Fibroblast of skin of abdomen (primary cell): Measurements from ENCODE around the gene SEC24B. TPM values are rescaled to one million over a fixed set of nuclear protein-coding genes. Genes with fewer than 3 reads are reported as not detected.

ENCODE experiments used
- DNase-seq: peaks from one replicate; pipeline ENCODE4 v3.0.0-alpha.2; 2013
- polyA plus RNA-seq, 2 experiments: library from polyadenylated mRNA; unstranded; fragments of 120-200 nt; gene quantifications; one replicate each; pipeline ENCODE4 v1.2.1, GENCODE V29; 2013; ENCODE audit not compliant: insufficient read length in 2 of 2

SEC24B gene
- polyA plus RNA-seq (2013, experiment 1 of 2; ENCODE audit: insufficient read length) = 24.2 TPM
- 22.1 TPM for polyA plus RNA-seq (2013, experiment 2 of 2; ENCODE audit: insufficient read length)

DNA sequence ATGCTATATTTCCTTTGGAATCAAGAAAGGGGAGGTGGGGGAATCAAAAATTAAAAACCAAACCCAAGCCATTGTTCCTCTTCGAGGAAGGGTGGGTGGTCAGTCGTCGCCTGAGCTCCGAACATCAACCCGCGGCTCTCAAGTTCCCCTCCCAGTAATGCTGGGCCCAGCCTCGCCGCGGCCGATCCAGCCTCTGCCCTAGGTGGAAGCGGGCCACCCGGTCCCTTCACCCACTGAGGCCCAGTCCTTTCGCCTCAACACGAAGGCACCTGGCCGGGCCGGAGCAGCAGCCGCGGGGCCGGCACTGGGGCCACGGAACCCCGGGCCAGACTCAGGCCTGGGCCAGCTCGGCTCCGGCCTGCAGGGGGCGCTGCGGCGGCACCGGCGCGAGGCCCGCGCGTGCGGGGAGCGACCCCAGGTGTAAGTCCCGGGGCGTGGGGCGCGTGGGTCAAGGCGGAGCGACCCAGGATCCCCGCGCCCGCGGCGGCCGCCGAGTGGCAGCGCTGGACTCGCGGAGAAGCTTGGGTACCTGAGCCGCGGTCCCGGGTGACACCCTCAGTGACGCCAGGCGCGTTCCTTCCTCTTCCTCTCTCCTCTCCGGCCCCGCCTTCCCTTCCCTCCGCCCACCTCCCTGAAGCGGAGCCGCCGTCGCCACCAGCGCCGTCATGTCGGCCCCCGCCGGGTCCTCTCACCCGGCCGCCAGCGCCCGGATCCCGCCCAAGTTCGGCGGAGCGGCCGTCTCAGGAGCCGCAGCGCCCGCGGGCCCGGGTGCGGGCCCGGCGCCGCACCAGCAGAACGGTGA, at the start of gene SEC24B:
SEC24B (plus strand) TSS at position 611 of the 802 bp plus-strand sequence; CDS start at position 666, 55 bp downstream.
- DNase-seq = peak; percentile 82

DNA sequence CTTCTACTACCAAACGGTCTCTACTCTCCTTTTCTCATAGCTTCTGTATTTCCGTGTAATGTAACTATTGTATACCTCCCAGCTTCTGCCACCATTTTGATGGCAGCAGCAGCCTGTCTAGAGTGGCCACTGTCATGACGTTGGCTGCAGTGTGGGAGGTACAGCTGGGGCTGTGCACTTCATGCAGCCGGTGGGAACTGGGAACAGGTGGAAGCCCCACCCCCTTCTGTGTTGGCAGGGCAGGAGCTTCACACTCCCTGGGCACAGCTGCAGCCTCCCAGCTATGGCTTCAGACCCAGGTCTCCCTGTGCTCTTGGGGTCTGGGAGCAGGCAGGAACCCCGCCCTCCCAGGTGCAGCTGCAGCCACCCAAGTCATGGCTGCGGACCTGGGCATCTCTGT, 49.8 kb upstream of the SEC24B start:
- DNase-seq = no peak

DNA sequence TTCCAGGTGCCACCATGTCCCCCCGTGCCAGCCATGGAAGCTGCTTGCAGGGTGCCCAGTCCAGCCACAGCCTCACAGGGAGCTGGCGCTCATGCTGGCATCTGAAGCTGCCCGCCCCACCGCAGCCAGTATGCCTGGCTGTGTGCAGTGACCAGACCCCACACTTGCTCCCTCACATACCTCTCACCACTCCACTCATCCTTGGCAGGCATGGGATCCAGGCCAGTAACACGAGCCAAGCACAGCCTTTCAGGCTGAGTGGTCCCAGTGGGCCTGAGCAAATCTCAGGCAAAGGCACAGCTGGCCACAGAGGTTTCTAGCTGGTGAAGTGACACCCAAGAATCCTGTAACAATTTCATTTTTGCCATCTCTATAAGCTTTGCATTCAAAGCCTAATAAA, 48.4 kb upstream of the SEC24B start:
- DNase-seq = no peak

DNA sequence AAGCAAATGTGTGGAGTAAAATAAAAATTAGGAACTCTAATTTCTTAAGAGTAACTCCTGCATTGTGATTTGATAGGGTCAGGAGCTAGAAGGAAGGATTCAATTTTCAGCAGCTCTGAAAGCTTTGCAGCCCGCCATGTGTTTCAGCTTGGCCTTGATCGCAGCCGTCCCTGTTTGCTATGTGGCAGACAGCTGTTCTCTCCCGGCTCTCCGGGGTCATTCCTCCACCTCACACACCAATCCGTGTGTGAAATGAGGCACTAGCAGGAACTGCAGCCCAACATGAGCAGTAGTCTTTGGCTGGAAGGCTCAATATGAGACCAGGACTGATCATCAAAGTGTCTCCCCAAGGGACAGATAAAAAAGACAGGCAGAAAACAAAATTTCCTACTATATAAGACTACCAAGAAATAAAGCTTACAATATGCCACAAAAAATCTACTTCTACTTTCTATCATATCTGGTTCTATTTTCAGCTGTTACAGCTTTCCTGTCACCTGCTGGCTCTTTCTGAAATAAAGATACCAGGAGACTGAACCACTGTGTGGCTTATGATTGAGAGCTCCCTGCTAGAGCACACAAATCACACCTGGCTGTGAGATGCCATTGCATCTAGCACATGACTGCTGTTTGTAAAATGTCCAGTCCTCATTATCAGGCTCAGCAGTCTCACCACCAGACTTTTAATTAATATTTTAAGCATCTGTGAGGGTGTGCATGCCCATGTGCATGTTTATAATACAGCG, 44.1 kb upstream of the SEC24B start:
- DNase-seq = peak; percentile 17

DNA sequence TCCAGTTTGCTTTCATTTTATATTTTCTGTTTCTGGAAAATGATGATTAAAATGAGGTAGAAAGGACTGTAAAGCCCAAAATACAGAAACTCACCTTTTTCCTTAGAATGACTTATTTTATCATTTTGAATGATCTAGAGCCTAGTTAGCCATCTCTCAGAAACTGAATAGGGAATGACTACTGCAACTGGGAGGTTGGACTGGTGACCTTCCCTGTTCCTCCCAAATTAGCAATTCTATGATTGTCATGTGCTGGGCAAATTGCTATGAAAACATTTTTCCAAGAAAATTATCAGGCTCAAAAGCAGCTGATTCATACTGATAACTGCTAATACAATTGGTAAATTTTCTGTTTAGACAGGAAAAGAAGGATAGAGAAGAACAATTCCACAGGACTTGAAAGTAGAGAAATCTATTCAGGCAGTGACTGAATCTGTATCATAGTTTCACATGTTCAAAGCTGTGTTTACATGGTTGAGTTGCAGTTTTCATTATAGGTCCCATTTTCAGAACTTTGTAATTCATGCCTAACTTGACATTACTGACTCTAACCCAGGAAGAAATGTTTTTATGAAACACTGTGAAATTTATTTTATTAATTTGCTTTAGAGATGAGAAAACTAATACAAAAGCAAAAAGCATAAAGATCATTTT, 43.4 kb upstream of the SEC24B start:
- DNase-seq = no peak

DNA sequence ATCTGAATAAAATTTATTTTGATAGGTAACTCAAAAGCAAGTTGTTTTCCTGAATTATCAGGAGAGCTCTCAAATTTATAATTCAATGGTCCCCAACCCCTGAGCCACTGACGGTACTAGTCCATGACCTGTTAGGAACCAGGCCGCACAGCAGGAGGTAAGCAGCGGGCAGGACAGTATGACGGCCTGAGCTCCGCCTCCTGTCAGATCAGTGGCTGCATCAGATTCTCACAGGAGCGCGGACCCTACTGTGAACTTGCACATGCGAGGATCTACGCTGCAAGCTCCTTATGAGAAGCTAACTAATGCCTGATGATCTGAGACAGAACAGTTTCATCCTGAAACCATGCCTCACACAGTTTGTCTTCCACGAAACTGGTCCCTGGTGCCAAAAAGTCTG, 37.9 kb upstream of the SEC24B start:
- no peak for DNase-seq

DNA sequence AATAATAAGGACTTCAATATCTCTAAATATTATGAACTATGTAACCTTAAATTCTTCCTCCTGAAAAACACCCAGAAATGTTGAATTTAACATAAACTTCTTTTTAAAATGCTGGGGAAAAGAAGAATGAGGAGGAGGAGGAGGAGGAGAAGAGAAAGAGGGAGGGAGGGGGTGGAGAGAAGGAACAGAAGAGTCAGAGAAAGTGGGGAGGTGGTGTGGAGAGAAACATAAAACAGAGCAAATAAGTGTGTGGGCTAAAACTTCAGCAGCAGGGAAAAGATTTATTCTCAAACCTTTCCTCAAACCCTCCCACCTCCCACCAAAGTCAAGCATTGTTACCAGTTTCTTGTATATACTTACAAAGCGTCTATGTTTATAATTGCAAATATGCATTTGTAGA, 34.7 kb upstream of the SEC24B start:
- DNase-seq = no peak

DNA sequence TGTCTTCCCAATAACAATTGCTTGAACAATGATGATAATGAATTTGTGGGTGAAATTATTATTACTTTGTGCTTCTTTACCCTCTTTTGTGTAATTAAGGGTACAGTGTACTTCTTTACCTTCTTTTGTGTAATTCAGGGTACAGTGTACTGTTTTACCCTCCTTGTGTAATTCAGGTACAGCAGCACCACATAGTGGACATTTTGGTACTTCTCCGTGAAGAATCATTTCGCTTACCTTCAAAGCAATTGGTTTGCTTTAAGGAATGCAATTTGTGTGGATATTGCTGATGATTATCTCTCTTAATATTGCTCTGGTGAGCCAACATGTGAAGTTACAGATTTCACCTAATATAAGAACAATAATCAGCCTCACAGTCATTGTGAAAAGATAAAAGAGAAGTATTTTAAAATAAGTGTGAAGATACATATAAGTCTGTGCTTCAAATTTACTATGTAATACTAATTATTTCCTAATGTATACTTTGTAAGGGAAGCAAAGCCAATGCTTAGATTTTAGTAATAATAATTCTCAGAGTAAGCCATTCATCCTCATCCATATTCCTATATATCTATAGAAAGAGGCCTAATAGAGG, 27.2 kb upstream of the SEC24B start:
- DNase-seq = peak; percentile 62

DNA sequence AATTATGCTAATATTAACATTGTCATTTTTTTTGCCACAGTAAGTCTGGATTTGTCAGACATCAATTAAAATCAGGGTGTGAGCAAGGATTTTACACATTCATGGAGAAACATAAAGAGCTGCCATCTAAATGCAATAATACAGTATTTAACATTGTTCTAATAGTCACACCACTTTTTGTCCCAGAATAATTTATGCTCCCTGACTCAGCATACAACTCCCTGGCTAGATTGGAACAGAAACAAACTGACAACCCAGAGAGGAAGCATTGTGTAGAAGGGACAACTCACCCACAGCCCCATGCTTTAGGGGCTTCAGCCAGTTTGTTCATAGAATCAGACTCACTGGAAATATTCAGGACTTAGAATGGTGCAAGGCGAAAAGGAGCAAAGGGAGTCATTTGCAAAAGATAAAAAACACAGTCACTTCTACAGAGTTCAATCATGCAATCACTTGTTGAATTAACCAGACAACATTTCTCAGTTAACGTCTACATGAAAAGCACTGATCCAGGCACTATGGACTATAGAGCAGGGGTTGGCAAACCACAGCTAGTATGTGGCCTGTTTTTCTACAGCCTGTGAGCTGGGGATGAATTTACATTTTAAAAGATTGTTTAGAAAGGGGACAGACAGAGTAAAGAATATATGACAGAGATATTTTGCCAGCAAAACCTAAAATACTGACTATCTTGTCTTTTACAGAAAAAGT, 26.4 kb upstream of the SEC24B start:
- no peak for DNase-seq

DNA sequence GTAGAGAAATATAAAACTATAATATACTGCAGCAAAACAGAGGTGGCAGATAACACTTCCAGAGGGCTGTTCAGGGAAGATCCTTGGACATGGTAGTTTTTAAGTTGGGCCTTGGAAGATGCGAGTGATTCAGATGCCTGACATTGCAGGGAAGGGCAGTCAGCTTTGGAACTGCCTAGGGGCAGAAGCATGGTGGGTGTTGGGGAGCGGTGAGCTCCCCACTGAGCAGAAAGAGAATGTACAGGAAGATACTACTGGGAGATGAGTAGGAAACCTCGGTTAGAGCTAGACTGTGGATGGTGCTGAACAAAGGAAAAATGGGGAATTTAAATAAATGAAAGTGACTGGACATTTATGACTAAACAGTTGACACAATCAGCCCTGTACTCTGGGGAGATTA, 24.9 kb upstream of the SEC24B start:
- DNase-seq = no peak

DNA sequence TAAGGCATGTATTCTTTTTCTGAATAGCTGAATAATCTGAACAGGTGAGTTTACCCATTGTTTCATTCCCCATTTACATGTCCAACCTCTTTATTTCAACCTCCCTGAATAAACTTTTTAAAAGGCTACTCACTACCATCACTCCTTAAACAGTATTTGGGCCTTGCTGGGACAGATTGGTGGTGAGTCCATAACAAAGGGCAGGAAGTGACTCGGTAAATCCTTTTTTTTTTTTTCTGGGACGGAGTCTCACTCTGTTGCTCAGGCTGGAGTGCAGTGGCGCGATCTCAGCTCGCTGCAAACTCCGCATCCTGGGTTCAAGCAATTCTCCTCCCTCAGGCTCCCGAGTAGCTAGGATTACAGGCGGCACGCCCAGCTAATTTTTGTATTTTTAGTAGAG, 23.4 kb upstream of the SEC24B start:
- no peak for DNase-seq

DNA sequence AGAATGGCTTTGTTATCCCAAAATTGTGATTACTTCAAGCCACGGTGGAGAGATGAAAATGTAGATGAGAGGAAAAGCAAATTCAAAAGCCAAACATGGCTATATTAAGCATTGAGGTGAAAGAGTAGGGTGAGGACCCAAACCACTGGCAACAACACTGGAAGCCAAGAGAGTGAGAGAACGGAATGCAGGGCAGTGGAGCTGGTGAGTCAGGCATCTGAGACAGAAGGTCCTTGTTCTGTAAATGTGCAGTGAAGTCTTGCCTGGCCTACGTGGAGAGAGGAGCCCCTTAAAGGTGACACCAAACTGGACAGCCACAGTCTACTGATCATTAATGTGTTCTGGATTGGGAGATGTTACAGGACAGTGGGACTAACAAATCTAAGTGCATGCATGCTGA, 22.8 kb upstream of the SEC24B start:
- no peak for DNase-seq

DNA sequence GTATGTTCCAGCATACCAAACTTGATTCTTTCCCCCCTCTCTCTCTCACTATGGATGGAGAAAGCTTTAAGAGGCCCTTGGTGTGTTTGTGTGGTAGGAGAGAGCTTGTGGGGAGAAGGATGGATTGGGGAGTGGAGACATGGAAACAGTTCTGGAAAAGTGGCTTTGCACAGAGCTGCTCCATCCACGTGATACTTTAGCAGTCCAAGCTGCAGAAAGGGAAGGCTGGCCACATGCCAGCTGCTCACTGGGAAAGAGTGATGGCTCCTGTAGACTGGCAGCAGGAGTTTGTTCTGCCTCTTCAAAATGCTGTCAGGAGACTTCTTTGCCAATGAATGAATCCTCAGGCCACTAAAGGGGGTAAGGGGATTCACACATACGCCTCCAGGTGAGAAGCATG, 21.7 kb upstream of the SEC24B start:
- no peak for DNase-seq

DNA sequence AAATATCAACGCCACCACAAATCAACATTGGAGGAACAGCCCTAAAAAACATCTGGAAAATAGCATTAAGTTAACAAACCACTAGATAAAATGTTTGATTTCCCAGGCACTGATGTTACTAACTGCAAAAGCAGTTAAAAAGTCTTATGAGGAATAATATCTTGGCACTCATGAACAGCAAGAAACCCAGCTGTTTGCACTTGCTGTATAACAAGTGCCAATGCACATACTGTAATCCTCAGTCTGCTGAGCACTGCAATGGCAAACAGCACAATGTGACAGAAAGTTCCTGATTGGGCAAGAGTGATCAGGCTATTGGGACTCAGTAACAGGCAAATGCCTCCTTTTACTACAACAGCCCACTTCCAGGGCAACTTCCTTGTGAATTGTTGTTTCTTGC, 20.8 kb upstream of the SEC24B start:
- DNase-seq = no peak

DNA sequence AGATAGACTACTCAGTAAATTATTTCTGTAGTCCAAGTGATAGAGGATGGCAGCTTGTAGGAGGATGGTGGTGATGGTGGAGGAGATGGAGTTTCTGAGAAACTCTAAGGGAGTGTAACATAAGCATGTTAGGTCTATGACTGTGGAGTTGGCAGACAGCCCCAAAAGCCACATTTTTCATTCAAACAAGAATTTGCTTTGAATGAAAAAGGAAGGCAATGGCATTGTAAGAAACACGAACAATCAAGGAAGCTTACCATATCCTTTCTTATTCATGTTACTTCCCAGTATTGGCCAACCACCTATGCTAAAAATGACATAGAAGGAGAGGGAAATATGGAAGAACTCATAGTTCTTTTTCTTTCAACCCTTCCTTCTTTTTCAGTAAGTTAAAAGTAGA, 18.7 kb upstream of the SEC24B start:
- peak; percentile 59 for DNase-seq

DNA sequence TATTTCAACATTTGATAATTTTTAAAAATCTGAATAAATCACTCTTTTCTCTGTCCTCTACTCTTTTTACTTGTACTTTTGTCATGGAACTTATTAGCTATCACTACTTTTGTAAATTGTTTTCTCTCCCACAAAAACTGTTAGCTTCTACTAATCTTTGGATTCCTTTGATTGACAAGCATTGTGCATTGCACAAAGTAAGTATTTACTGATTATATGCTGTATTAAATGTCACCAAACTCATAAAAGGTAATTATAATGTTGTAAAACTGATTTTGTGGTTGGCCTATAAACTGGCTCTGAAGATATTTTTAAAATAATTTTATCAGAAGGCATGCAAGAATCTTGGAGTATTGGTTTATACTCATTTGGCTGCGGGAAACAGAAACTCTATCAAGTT, 15.0 kb upstream of the SEC24B start:
- DNase-seq = no peak

DNA sequence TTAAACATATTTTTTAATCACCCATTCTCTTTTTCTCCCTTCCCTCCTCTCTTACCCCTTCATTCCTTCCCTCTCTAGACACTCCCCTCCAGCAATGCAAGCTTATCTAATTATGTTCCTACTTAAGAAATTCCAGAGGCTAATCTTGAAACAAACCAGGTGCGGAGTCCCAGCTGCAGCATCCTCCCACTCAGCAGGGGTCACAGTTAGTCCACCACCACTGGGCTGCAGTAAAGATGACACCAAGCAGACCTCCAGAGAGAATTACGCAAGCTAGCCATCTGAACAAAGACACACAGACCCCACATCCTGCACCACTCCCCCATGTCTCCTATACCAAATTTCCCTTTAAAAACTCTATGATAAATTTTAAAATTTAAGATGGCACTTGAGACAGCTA, 13.9 kb upstream of the SEC24B start:
- no peak for DNase-seq

DNA sequence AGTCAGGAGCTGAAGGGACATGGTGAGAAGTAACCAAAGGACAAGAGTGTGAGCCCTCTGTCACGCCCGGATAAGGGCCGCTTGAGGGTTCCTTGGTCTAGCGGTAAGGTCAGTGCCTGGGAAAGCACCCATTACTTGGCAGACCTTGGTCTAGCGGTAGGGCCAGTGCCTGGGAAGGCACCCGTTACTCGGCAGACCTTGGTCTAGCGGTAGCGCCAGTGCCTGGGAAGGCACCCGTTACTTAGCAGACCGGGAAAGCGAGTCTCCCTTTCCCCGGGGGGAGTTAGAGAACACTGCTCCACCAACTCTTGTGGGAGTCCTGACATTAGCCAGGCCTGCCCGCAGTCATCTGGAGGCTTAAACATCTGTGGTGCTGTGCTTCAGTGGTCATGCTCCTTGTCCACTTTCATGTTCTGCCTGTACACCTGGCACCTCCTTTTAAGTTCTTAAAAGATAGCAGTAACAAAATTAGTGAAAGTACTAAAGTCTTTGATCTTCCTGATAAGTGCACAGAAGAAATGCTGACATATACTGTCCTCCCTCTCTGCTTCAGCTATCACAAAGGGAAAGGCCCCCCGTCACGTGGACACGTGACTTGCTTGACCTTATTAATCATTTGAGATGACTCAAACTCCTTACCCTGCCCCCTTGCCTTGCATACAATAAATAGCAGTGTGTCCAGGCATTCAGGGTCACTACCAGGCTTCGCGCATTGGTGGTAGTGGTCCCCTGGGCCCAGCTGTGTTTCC, 9.3 kb upstream of the SEC24B start:
- DNase-seq = no peak

DNA sequence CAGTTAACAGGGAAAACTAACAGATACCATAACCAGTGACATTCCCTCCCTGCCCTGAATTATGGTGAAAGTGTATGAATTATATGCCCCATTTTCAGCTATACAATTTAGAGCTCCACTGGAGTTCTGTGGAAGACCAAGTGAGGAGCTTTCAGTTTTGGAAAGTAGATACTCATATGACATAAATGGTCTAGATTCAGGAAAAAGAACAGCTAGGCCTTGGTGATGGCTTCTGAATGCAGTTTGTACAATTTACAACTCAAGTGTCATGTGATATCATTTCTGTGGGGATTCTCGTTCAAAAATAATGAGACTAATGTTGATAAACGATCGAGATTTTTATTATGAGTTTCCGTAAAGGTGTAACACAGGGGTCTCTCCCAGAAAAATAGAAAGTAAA, 8.2 kb upstream of the SEC24B start:
- no peak for DNase-seq

DNA sequence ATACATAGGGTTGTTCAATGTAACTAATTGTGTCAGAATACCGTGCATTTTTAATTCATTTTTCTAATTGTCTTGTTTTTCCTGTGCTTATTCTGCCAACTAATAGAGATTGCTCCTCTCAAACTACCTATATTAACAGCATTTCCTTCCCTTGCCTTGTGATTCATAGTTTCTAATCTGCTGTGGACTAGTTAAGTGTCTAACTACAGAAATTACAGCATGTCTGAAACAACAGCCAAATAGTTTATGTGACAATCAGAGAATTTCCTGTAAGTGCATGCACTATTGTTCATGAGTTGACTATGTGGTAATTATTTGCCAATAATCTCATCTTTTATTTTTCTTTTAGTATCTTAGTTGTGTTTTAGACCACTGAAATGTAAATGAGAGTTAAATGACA, 4.1 kb upstream of the SEC24B start:
- no peak for DNase-seq

DNA sequence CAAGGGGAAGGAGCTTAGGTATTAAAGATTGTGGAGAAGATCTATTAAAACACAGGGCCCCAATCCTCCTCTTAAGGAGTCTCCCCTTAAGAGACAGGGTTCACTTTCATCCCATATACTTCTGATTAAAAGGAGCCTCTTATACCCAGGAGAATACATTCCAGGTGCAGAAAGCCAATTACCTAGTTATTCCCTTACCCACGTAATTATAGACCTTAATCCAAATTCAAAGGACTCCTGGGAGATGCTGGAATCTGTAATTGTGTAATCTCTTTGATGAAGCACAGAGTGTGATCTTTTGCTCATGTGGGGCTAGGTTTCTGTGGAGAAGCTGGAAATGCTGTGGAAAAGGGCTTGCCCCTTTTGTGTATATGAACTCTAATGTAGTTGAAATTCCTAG, 1.4 kb upstream of the SEC24B start:
- no peak for DNase-seq

DNA sequence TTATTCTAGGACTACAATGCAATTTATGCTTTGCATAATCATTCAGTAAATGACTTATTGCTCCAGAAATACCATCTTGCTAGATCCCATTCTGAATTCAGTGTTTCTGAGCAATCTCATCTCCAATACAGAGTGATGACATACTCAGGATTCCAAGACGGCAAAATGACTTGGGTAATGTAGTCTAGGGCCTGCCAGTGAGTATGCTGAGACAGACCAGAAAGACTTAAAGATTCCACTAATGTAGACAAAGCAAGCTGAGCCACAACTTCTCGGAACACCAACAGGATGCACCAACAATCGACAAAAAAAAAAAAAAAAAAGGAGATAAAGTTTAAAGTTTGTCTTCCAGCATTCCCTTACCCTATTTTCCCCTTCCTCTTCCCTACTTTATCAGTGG, 919 bp upstream of the SEC24B start:
- DNase-seq = peak; percentile 86
